ENCODE results near the gene CGAS.
A peak's percentile ranks its signal among the peaks of the same experiment; 100 is the strongest.
"Not testable (repeated sequence)": the region's sequence is repeated elsewhere in the genome, so short reads cannot be mapped to it uniquely, and the experiment has no call there.

Gene CGAS

GRCh38 chr6:73394577-73395354, 57.3 kb downstream of the CGAS start, which contains the start of gene DDX43:
TSS of gene DDX43 (plus strand) at chr6:73394828. CDS start at chr6:73394906, 78 bp downstream.
- H3K9ac ChIP-seq (ENCODE audit: low read depth, low read length): no peak within 1 kb of the TSS
- WGBS: 97% methylated on average over 52 of the region's 54 CpGs
- no peak within 1 kb of the TSS for H3K4me3 ChIP-seq (ENCODE audit: low read length)

GRCh38 chr6:73393278-73393677, 58.8 kb downstream of the CGAS start:
- no peaks in the 10 kb centered on the region for H3K9me3 ChIP-seq (ENCODE audit: insufficient read depth, low read depth, low read length)
- H3K27ac ChIP-seq (ENCODE audit: low read depth, low read length): no peak overlapping the region
- no peaks in the 10 kb centered on the region for H3K36me3 ChIP-seq (ENCODE audit: insufficient read depth, low read length)
- H3K4me1 ChIP-seq (ENCODE audit: insufficient read depth, low read length): peaks cover 11% of the 10 kb centered on the region
- 98% methylated on average over 3 of the region's 3 CpGs for WGBS
- no peak overlapping the region for H3K9ac ChIP-seq (ENCODE audit: low read depth, low read length)
- no peaks in the 10 kb centered on the region for H3K27me3 ChIP-seq (ENCODE audit: insufficient read depth, low read length)
- H3K4me3 ChIP-seq (ENCODE audit: low read length): no peak overlapping the region

More at GRCh38 chr6:73394577-73395354, 57.3 kb downstream of the CGAS start, which contains the start of gene DDX43:
- Histone ChIP-seq H3K27me3 (ENCODE audit: insufficient read depth, low read length) (no peaks in the 10 kb centered on the region), H3K9me3 (ENCODE audit: insufficient read depth, low read depth, low read length) (no peaks in the 10 kb centered on the region), H3K27ac (ENCODE audit: low read depth, low read length) (no peak within 1 kb of the TSS), H3K4me1 (ENCODE audit: insufficient read depth, low read length) (peaks cover 6% of the 10 kb centered on the region; the same call in 1 of the 2 replicates), H3K36me3 (ENCODE audit: insufficient read depth, low read length) (no peaks in the 10 kb centered on the region)

- not testable (repeated sequence) for H3K27ac ChIP-seq (ENCODE audit: low read depth, low read length); H3K27me3 ChIP-seq (ENCODE audit: insufficient read depth, low read length); H3K9me3 ChIP-seq (ENCODE audit: insufficient read depth, low read depth, low read length); H3K4me3 ChIP-seq (ENCODE audit: low read length); H3K36me3 ChIP-seq (ENCODE audit: insufficient read depth, low read length); H3K9ac ChIP-seq (ENCODE audit: low read depth, low read length)
- WGBS: 89% methylated on average over 3 of the region's 4 CpGs
- peaks cover 14% of the 10 kb centered on the region for H3K4me1 ChIP-seq (ENCODE audit: insufficient read depth, low read length)
Observed at GRCh38 chr6:73392188-73392587, 59.9 kb downstream of the CGAS start.

GRCh38 chr6:73391675-73392074, 60.4 kb downstream of the CGAS start:
- no peak overlapping the region for H3K27ac ChIP-seq (ENCODE audit: low read depth, low read length)
- WGBS: 94% methylated on average over 2 of the region's 2 CpGs

GRCh38 chr6:73389854-73390253, 62.2 kb downstream of the CGAS start:
- H3K9ac ChIP-seq (ENCODE audit: low read depth, low read length): no peak overlapping the region
- H3K27ac ChIP-seq (ENCODE audit: low read depth, low read length): no peak overlapping the region
- H3K9me3 ChIP-seq (ENCODE audit: insufficient read depth, low read depth, low read length): no peaks in the 10 kb centered on the region
- no peaks in the 10 kb centered on the region for H3K36me3 ChIP-seq (ENCODE audit: insufficient read depth, low read length)
- 88% methylated on average over 10 of the region's 10 CpGs for WGBS
- no peak overlapping the region for H3K4me3 ChIP-seq (ENCODE audit: low read length)
- H3K4me1 ChIP-seq (ENCODE audit: insufficient read depth, low read length): peaks cover 14% of the 10 kb centered on the region
- no peaks in the 10 kb centered on the region for H3K27me3 ChIP-seq (ENCODE audit: insufficient read depth, low read length)

More at GRCh38 chr6:73391675-73392074, 60.4 kb downstream of the CGAS start:
- Histone ChIP-seq H3K4me3 (ENCODE audit: low read length) (no peak overlapping the region), H3K9me3 (ENCODE audit: insufficient read depth, low read depth, low read length) (no peaks in the 10 kb centered on the region), H3K4me1 (ENCODE audit: insufficient read depth, low read length) (peaks cover 14% of the 10 kb centered on the region), H3K27me3 (ENCODE audit: insufficient read depth, low read length) (no peaks in the 10 kb centered on the region), H3K9ac (ENCODE audit: low read depth, low read length) (no peak overlapping the region), H3K36me3 (ENCODE audit: insufficient read depth, low read length) (no peaks in the 10 kb centered on the region)

GRCh38 chr6:73388800-73389512, 63.1 kb downstream of the CGAS start:
- 2% methylated on average over 38 of the region's 38 CpGs for WGBS
- H3K27ac ChIP-seq (ENCODE audit: low read depth, low read length): peak overlapping the region; percentile 48; the same call in 1 of the 2 replicates

GRCh38 chr6:73388433-73388799, 63.7 kb downstream of the CGAS start:
- Histone ChIP-seq H3K36me3 (ENCODE audit: insufficient read depth, low read length) (no peaks in the 10 kb centered on the region), H3K9me3 (ENCODE audit: insufficient read depth, low read depth, low read length) (no peaks in the 10 kb centered on the region), H3K27ac (ENCODE audit: low read depth, low read length) (no peak overlapping the region), H3K27me3 (ENCODE audit: insufficient read depth, low read length) (no peaks in the 10 kb centered on the region), H3K4me3 (ENCODE audit: low read length) (peak overlapping the region; percentile 57), H3K4me1 (ENCODE audit: insufficient read depth, low read length) (peaks cover 14% of the 10 kb centered on the region), H3K9ac (ENCODE audit: low read depth, low read length) (peak overlapping the region; percentile 69; the same call in 1 of the 2 replicates)
- whole genome bisulfite sequencing: 43% methylated on average over 4 of the region's 4 CpGs

More at GRCh38 chr6:73388800-73389512, 63.1 kb downstream of the CGAS start:
- Histone ChIP-seq H3K9ac (ENCODE audit: low read depth, low read length) (peak overlapping the region; percentile 69), H3K4me3 (ENCODE audit: low read length) (peak overlapping the region; percentile 57), H3K27me3 (ENCODE audit: insufficient read depth, low read length) (no peaks in the 10 kb centered on the region), H3K36me3 (ENCODE audit: insufficient read depth, low read length) (no peaks in the 10 kb centered on the region), H3K9me3 (ENCODE audit: insufficient read depth, low read depth, low read length) (no peaks in the 10 kb centered on the region), H3K4me1 (ENCODE audit: insufficient read depth, low read length) (peaks cover 14% of the 10 kb centered on the region)

- 97% methylated on average over 6 of the region's 6 CpGs for WGBS
- Histone ChIP-seq H3K27me3 (ENCODE audit: insufficient read depth, low read length) (no peaks in the 10 kb centered on the region), H3K27ac (ENCODE audit: low read depth, low read length) (no peak overlapping the region), H3K9ac (ENCODE audit: low read depth, low read length) (no peak overlapping the region), H3K36me3 (ENCODE audit: insufficient read depth, low read length) (no peaks in the 10 kb centered on the region), H3K9me3 (ENCODE audit: insufficient read depth, low read depth, low read length) (no peaks in the 10 kb centered on the region), H3K4me3 (ENCODE audit: low read length) (no peak overlapping the region), H3K4me1 (ENCODE audit: insufficient read depth, low read length) (no peaks in the 10 kb centered on the region)
Observed at GRCh38 chr6:73382462-73383113, 69.5 kb downstream of the CGAS start.

- H3K9ac ChIP-seq (ENCODE audit: low read depth, low read length); H3K4me3 ChIP-seq (ENCODE audit: low read length); H3K27ac ChIP-seq (ENCODE audit: low read depth, low read length); H3K27me3 ChIP-seq (ENCODE audit: insufficient read depth, low read length); H3K4me1 ChIP-seq (ENCODE audit: insufficient read depth, low read length); H3K9me3 ChIP-seq (ENCODE audit: insufficient read depth, low read depth, low read length); H3K36me3 ChIP-seq (ENCODE audit: insufficient read depth, low read length): not testable (repeated sequence)
- WGBS: 95% methylated on average over 10 of the region's 10 CpGs
Observed at GRCh38 chr6:73381531-73381930, 70.6 kb downstream of the CGAS start.

GRCh38 chr6:73377225-73377624, 74.9 kb downstream of the CGAS start:
- no peaks in the 10 kb centered on the region; the same call in 1 of the 2 replicates for H3K9me3 ChIP-seq (ENCODE audit: insufficient read depth, low read depth, low read length)
- H3K36me3 ChIP-seq (ENCODE audit: insufficient read depth, low read length): no peaks in the 10 kb centered on the region
- no peak overlapping the region for H3K9ac ChIP-seq (ENCODE audit: low read depth, low read length)
- no peak overlapping the region for H3K4me3 ChIP-seq (ENCODE audit: low read length)
- no peaks in the 10 kb centered on the region for H3K27me3 ChIP-seq (ENCODE audit: insufficient read depth, low read length)
- no peak overlapping the region for H3K27ac ChIP-seq (ENCODE audit: low read depth, low read length)
- WGBS: 85% methylated on average over 3 of the region's 3 CpGs
- no peaks in the 10 kb centered on the region for H3K4me1 ChIP-seq (ENCODE audit: insufficient read depth, low read length)

GRCh38 chr6:73375216-73375615, 76.9 kb downstream of the CGAS start:
- Histone ChIP-seq H3K4me3 (ENCODE audit: low read length) (no peak overlapping the region), H3K9me3 (ENCODE audit: insufficient read depth, low read depth, low read length) (no peaks in the 10 kb centered on the region; the same call in 1 of the 2 replicates), H3K9ac (ENCODE audit: low read depth, low read length) (no peak overlapping the region), H3K4me1 (ENCODE audit: insufficient read depth, low read length) (no peaks in the 10 kb centered on the region), H3K27me3 (ENCODE audit: insufficient read depth, low read length) (no peaks in the 10 kb centered on the region), H3K27ac (ENCODE audit: low read depth, low read length) (no peak overlapping the region), H3K36me3 (ENCODE audit: insufficient read depth, low read length) (no peaks in the 10 kb centered on the region)
- 93% methylated on average over 1 of the region's 1 CpG for WGBS
